ENCODE data around the gene GMPR.

GRCh38 chr6:16236009-16236501 lies 2.3 kb upstream of the GMPR start:
- no peak for TF ChIP-seq CTCF (IDR thresholded peaks at IDR 0.05)
- no peak for TF ChIP-seq ZFX (IDR thresholded peaks at IDR 0.05; ENCODE audit: borderline replicate concordance)
